Stomach (tissue), 4 donors: ENCODE results near the gene ADGRL3.

ENCODE experiments used
- CTCF ChIP-seq, 7 experiments: fragments of 450-650 bp in 4 of 7; fragments of 200-600 bp in 3 of 7; sonication (generic) in 3 of 7; IDR thresholded peaks; one replicate each; pipeline ENCODE4 v1.5.1; 2016 to 2019; ENCODE audit warnings: antibody characterized with exemption in 7 of 7, control low read depth in 2 of 7, mild to moderate bottlenecking in 1 of 7
- POLR2A ChIP-seq, 4 donors: fragments of 450-650 bp; IDR thresholded peaks; one replicate each; pipeline ENCODE4 v1.6.1; 2016; ENCODE audit warnings: antibody characterized with exemption in 4 of 4, control low read depth in 2 of 4, mild to moderate bottlenecking in 1 of 4, moderate library complexity in 1 of 4

- TF ChIP-seq CTCF (IDR thresholded peaks at IDR 0.05) (no peak), POLR2A (IDR thresholded peaks at IDR 0.05) (no peak)
These were observed 691.8 kb downstream of the ADGRL3 start for GRCh38 chr4:61891953-61892352.
